Liver (tissue), 9 donors: ENCODE data around the gene NOM1. TPM values are rescaled to one million over a fixed set of nuclear protein-coding genes. Genes with fewer than 3 reads are reported as not detected.

Experiments
- DNase-seq: peaks from one replicate; pipeline ENCODE4 v3.0.0-alpha.2; 2017; ENCODE audit warnings: low spot score
- H3K27ac ChIP-seq, 2 donors: one replicate each; pipeline ENCODE4 v1.7.0; 2013; ENCODE audit warnings: inconsistent platforms in 2 of 2, low read length in 2 of 2, control low read depth in 1 of 2, low read depth in 1 of 2, mild to moderate bottlenecking in 1 of 2
- H3K27me3 ChIP-seq, 4 donors: one replicate each; pipeline versions ENCODE4 v1.6.1 to v1.7.0; 2013; ENCODE audit warnings: low read length in 3 of 4, inconsistent platforms in 1 of 4, mild to moderate bottlenecking in 1 of 4, moderate library complexity in 1 of 4; ENCODE audit not compliant: control insufficient read depth in 4 of 4, insufficient read depth in 4 of 4
- H3K36me3 ChIP-seq, 4 donors: one replicate each; pipeline versions ENCODE4 v1.6.1 to v1.7.0; 2013; ENCODE audit warnings: low read length in 3 of 4, mild to moderate bottlenecking in 3 of 4, low read depth in 1 of 4, moderate library complexity in 1 of 4; ENCODE audit not compliant: control insufficient read depth in 4 of 4, insufficient read depth in 3 of 4
- H3K4me1 ChIP-seq, 4 donors: one replicate each; pipeline versions ENCODE4 v1.6.1 to v1.7.0; 2013; ENCODE audit warnings: low read length in 3 of 4, mild to moderate bottlenecking in 3 of 4, moderate library complexity in 1 of 4; ENCODE audit not compliant: control insufficient read depth in 4 of 4, insufficient read depth in 4 of 4
- H3K4me3 ChIP-seq, 3 donors: one replicate each; pipeline versions ENCODE4 v1.6.1 to v1.7.0; 2013; ENCODE audit warnings: low read length in 3 of 3, control low read depth in 1 of 3, low read depth in 1 of 3, mild to moderate bottlenecking in 1 of 3
- H3K9ac ChIP-seq, 2 donors: one replicate each; pipeline ENCODE4 v1.7.0; 2013; ENCODE audit warnings: low read length in 2 of 2, mild to moderate bottlenecking in 2 of 2, moderate library complexity in 2 of 2, control low read depth in 1 of 2, low read depth in 1 of 2
- H3K9me3 ChIP-seq, 4 donors: one replicate each; pipeline versions ENCODE4 v1.6.1 to v1.7.0; 2013; ENCODE audit warnings: low read length in 3 of 4; ENCODE audit not compliant: control insufficient read depth in 4 of 4
- CTCF ChIP-seq: fragments of 150-350 bp; IDR thresholded peaks from 2 replicates; pipeline ENCODE4 v1.5.1; 2017; ENCODE audit warnings: improper control_type of control experiment, low read depth, low read length; ENCODE audit not compliant: missing input control
- EGR1 ChIP-seq, 2 donors: IDR thresholded peaks; 2 replicates each; pipeline ENCODE4 v1.6.1; 2016 to 2018; ENCODE audit warnings: antibody characterized with exemption in 2 of 2, low read depth in 2 of 2
- FOXA1 ChIP-seq: IDR thresholded peaks from 2 replicates; pipeline ENCODE4 v1.6.1; 2016; ENCODE audit warnings: antibody characterized with exemption
- FOXA2 ChIP-seq: IDR thresholded peaks from 2 replicates; pipeline ENCODE4 v1.6.1; 2016; ENCODE audit warnings: antibody characterized with exemption
- HNF4A ChIP-seq, 2 donors: conservative IDR thresholded peaks; 2 replicates each; pipeline ENCODE4 v1.6.1; 2016; ENCODE audit warnings: antibody characterized with exemption in 2 of 2, mild to moderate bottlenecking in 2 of 2
- JUND ChIP-seq, 2 donors: IDR thresholded peaks; 2 replicates each; pipeline ENCODE4 v1.6.1; 2016; ENCODE audit warnings: antibody characterized with exemption in 2 of 2
- NR2F2 ChIP-seq: IDR thresholded peaks from 2 replicates; pipeline ENCODE4 v1.6.1; 2016; ENCODE audit warnings: antibody characterized with exemption
- RAD21 ChIP-seq, 2 donors: IDR thresholded peaks; 2 replicates each; pipeline ENCODE4 v1.6.1; 2016; ENCODE audit warnings: antibody characterized with exemption in 2 of 2, mild to moderate bottlenecking in 2 of 2
- REST ChIP-seq: IDR thresholded peaks from 2 replicates; pipeline ENCODE4 v1.6.1; 2016; ENCODE audit warnings: antibody characterized with exemption, mild to moderate bottlenecking
- RXRA ChIP-seq, 2 donors: IDR thresholded peaks; 2 replicates each; pipeline ENCODE4 v1.6.1; 2017 to 2018; ENCODE audit warnings: antibody characterized with exemption in 2 of 2, mild to moderate bottlenecking in 1 of 2
- SP1 ChIP-seq: IDR thresholded peaks from 2 replicates; pipeline ENCODE4 v1.6.1; 2018; ENCODE audit warnings: antibody characterized with exemption, mild to moderate bottlenecking
- TAF1 ChIP-seq: conservative IDR thresholded peaks from 2 replicates; pipeline ENCODE4 v1.6.1; 2016; ENCODE audit warnings: antibody characterized with exemption, mild to moderate bottlenecking
- YY1 ChIP-seq: IDR thresholded peaks from 2 replicates; pipeline ENCODE4 v1.6.1; 2016; ENCODE audit warnings: antibody characterized with exemption, mild to moderate bottlenecking
- WGBS: extraction: QIAGEN DNeasy Blood & Tissue Kit; methylation state at CpG from one replicate; pipeline ENCODE4 v1.1.7; 2013; 5-methylcytosine and 5-hydroxymethylcytosine counted together
- polyA plus RNA-seq, 2 donors: library from polyadenylated mRNA; stranded (reverse) in 1 of 2; unstranded in 1 of 2; fragments of 200-250 nt in 1 of 2; fragments of >200 nt in 1 of 2; fragmentation: Nextera tagmentation in 1 of 2; extraction: Ambion mirVana in 1 of 2; gene quantifications; one replicate each; pipeline versions ENCODE4 v1.2.1 to v1.2.3, GENCODE V29; 2013 to 2015
- total RNA-seq, 2 donors: library from RNA; depleted of rRNA; stranded (reverse); fragments of >200 nt; gene quantifications; one replicate each; pipeline ENCODE4 v1.2.3, GENCODE V29; 2014
- TF ChIP-seq, protein P1 (sequence below): IDR thresholded peaks from 2 replicates; pipeline ENCODE4 v1.6.1; 2016; ENCODE audit warnings: antibody characterized with exemption
- TF ChIP-seq, protein P2 (sequence below): IDR thresholded peaks from 2 replicates; pipeline ENCODE4 v1.6.1; 2016; ENCODE audit warnings: antibody characterized with exemption
- donor health status: healthy.
- donor health status: healthy.
- donor health status: healthy.
- donor health status: healthy.
- donor health status: healthy.

NOM1 gene
- total and polyA plus RNA-seq, 4 donors: 4.0 to 11.4 (median 6.2) TPM

DNA sequence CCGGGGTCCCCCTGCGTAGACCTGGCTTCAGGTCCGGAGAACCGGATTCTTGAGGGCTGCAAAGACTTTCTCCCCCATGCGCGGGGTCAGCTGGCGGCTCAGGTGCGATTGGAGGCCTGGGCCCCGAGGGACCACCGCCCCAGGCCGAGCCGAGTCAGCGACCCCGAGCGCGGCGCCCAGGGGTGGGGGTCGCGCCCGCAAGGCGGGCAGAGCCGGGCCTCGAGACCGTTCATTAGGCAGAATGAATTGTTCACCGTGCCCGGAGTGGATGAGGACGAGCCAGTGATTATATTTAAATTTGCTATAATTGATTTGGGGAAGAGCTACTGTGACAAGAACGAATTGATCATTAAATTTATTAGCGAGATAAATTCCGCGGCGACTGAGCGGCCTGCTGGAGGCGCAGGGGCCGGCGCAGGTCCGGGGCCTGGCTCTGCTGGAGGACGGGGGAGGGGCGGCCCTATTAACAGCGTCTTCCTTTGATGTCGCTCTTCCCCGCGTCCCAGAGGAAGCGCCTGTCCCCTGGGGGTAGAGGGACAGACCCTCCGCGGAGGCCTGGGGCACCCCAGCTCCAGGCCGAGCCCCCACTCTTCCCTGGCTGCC lies 53.4 kb downstream of the NOM1 start:
- Histone ChIP-seq H3K27me3 (peaks cover 2 to 24% (median 16%) of the 10 kb centered on the region in 4 donors), H3K27ac (no peak overlapping the region), H3K9me3 (no peaks in the 10 kb centered on the region), H3K9ac (no peak overlapping the region), H3K36me3 (no peaks in the 10 kb centered on the region), H3K4me1 (peaks cover 9 to 32% (median 20%) of the 10 kb centered on the region in 4 donors), H3K4me3 (no peak overlapping the region)
- WGBS: 9% methylated on average over 47 of the region's 47 CpGs
- no peak for DNase-seq
- TF ChIP-seq, protein P1, sequence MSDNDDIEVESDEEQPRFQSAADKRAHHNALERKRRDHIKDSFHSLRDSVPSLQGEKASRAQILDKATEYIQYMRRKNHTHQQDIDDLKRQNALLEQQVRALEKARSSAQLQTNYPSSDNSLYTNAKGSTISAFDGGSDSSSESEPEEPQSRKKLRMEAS: no peak
- no peak for TF ChIP-seq RXRA (IDR thresholded peaks at IDR 0.05)

DNA sequence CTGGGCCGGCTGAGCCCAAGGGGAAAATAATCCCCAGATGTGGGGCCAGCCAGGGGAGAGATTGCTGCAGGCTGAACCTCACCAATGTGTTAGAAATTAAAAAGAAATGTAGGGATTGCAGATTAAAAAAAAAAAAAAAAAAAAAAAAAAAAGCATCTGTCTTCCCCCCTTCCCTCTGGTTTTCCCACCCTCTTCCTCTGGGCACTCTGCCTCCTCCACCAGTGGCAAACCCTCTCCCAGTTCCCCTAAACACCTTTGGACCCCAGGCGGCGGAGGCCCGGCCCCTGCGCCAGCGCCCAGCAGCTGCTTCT lies 53.9 kb downstream of the NOM1 start:
- Histone ChIP-seq H3K27ac (no peak overlapping the region), H3K4me1 (peaks cover 9 to 32% (median 20%) of the 10 kb centered on the region in 4 donors), H3K4me3 (no peak overlapping the region), H3K27me3 (peaks cover 2 to 29% (median 16%) of the 10 kb centered on the region in 4 donors), H3K9me3 (no peaks in the 10 kb centered on the region), H3K9ac (no peak overlapping the region), H3K36me3 (no peaks in the 10 kb centered on the region)
- TF ChIP-seq NR2F2: no peak
- TF ChIP-seq, protein P2, sequence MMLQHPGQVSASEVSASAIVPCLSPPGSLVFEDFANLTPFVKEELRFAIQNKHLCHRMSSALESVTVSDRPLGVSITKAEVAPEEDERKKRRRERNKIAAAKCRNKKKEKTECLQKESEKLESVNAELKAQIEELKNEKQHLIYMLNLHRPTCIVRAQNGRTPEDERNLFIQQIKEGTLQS: no peak
- TF ChIP-seq RAD21 (IDR thresholded peaks at IDR 0.05): no peak
- TF ChIP-seq SP1: no peak
- TF ChIP-seq HNF4A (conservative IDR thresholded peaks at IDR 0.05): no peak
- no peak for TF ChIP-seq FOXA2
- TF ChIP-seq, protein P1: no peak
- no peak for TF ChIP-seq FOXA1
- no peak for TF ChIP-seq YY1
- no peak for TF ChIP-seq TAF1
- TF ChIP-seq JUND (IDR thresholded peaks at IDR 0.05): no peak
- no peak for TF ChIP-seq REST
- DNase-seq: no peak
- WGBS: 9% methylated on average over 6 of the region's 6 CpGs

- no peaks in the 10 kb centered on the region for H3K9me3 ChIP-seq
- H3K36me3 ChIP-seq: no peaks in the 10 kb centered on the region
- no peak for DNase-seq
- peaks cover 4 to 29% (median 17%) of the 10 kb centered on the region in 4 donors for H3K27me3 ChIP-seq
- H3K27ac ChIP-seq: no peak overlapping the region
- H3K9ac ChIP-seq: no peak overlapping the region
- H3K4me1 ChIP-seq: peaks cover 9 to 32% (median 20%) of the 10 kb centered on the region in 4 donors
- 5% methylated on average over 60 of the region's 60 CpGs for WGBS
- H3K4me3 ChIP-seq: no peak overlapping the region
- no peak for TF ChIP-seq RAD21 (IDR thresholded peaks at IDR 0.05)
- no peak for TF ChIP-seq NR2F2
- TF ChIP-seq JUND (IDR thresholded peaks at IDR 0.05): no peak
- TF ChIP-seq EGR1 (IDR thresholded peaks at IDR 0.05; ENCODE audit: low read depth in 2 of 2): no peak
- no peak for TF ChIP-seq CTCF
- TF ChIP-seq RXRA (IDR thresholded peaks at IDR 0.05): no peak
- TF ChIP-seq REST: no peak
- TF ChIP-seq SP1: no peak
Measured at GRCh38 chr7:157003756-157004520, 54.4 kb downstream of the NOM1 start.
